Esophagus muscularis mucosa (tissue), 4 donors: ENCODE data around the gene MMADHC.

Source experiments
- EP300 ChIP-seq: sonication (generic); formaldehyde crosslinking; IDR thresholded peaks from one replicate; pipeline ENCODE4 v1.6.1; 2017; ENCODE audit warnings: antibody characterized with exemption
- POLR2A ChIP-seq: fragments of 450-650 bp; IDR thresholded peaks from one replicate; pipeline ENCODE4 v1.6.1; 2017; ENCODE audit warnings: antibody characterized with exemption, moderate library complexity, mild to moderate bottlenecking, low read depth
- TF ChIP-seq, protein P1 (sequence below), 3 experiments: fragments of 200-600 bp in 2 of 3; fragments of 450-650 bp in 1 of 3; sonication (generic) in 2 of 3; IDR thresholded peaks; one replicate each; pipeline ENCODE4 v1.5.1; 2017 to 2019; ENCODE audit warnings: antibody characterized with exemption in 3 of 3, mild to moderate bottlenecking in 2 of 3, moderate library complexity in 1 of 3

DNA sequence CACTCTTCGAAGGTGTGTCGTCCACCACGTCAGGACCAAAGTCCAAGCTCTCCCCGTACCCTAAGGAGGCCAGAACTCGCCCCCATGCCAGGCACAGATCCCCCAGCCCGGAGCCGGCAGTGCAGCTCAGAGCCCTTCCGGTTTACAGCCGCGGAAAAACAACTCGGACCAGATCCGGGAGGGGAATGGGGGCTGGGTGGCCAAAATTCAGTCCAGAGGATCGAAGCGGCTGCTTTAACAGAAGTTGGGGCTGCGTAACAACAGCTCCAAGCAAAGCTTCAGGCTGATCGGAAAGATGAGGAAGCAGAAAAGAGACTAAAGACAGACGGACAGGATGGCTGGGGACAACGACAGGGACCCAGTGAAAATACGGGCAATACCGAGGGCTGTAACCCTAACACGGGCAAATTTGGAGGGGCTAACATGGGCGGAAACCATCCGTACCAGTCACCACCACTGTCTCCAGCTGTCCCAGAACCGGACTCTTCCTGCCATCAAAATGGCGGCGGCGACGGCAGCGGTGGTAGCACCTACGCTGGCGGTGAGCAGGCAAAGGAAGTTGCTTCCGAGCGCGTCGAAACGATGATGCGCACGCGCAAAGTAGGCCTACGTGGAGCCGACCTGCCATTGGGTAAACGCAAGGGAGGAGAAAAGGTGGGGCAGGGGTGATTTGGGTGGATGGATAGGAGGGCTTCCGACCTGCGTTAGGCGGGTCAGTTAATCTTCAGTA, at the start of gene MMADHC:
- TF ChIP-seq, protein P1, sequence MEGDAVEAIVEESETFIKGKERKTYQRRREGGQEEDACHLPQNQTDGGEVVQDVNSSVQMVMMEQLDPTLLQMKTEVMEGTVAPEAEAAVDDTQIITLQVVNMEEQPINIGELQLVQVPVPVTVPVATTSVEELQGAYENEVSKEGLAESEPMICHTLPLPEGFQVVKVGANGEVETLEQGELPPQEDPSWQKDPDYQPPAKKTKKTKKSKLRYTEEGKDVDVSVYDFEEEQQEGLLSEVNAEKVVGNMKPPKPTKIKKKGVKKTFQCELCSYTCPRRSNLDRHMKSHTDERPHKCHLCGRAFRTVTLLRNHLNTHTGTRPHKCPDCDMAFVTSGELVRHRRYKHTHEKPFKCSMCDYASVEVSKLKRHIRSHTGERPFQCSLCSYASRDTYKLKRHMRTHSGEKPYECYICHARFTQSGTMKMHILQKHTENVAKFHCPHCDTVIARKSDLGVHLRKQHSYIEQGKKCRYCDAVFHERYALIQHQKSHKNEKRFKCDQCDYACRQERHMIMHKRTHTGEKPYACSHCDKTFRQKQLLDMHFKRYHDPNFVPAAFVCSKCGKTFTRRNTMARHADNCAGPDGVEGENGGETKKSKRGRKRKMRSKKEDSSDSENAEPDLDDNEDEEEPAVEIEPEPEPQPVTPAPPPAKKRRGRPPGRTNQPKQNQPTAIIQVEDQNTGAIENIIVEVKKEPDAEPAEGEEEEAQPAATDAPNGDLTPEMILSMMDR (IDR thresholded peaks at IDR 0.05): no peak
- TF ChIP-seq POLR2A (no peak), EP300 (no peak)
